ENCODE measurements around the gene TRMT10A. TPM values are rescaled to one million over a fixed set of nuclear protein-coding genes. Genes with fewer than 3 reads are reported as not detected.

TRMT10A gene
- total RNA-seq, 1 donor from 2014 or later, result 9.1 TPM

DNA sequence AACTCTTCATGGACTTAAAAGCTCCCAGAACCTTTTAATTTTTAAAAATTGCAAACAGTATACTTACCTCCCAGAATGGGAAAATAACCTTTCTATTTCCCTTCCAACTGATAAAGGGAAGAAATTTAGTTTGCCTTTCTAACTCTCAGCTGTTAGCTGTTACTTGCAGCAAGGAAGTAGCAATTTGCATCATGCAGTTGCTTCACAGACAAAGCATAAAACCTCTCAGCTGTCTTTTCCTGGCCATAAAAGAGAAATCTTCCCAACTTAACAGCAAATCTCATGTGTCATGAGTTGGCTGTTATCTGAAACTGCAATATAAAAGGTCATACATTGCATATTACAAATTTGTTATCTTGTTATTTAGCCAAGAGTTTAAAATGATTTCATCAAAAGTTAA lies 34.6 kb downstream of the TRMT10A start:
- no peaks in the 10 kb centered on the region for H3K4me1 Mint-ChIP-seq (ENCODE audit: low read depth, unreplicated experiment)
- TF ChIP-seq CTCF (IDR thresholded peaks at IDR 0.05; ENCODE audit: partially characterized antibody, unreplicated experiment), result no peak
- no peak overlapping the region for H3K4me3 Mint-ChIP-seq (ENCODE audit: unreplicated experiment)
- no peaks in the 10 kb centered on the region for H3K9me3 Mint-ChIP-seq (ENCODE audit: unreplicated experiment)
- peaks cover 14% of the 10 kb centered on the region for H3K36me3 Mint-ChIP-seq (ENCODE audit: unreplicated experiment)
- H3K27me3 Mint-ChIP-seq (ENCODE audit: unreplicated experiment), result no peaks in the 10 kb centered on the region
- no peak for DNase-seq
- no peak overlapping the region for H3K27ac Mint-ChIP-seq (ENCODE audit: unreplicated experiment)

DNA sequence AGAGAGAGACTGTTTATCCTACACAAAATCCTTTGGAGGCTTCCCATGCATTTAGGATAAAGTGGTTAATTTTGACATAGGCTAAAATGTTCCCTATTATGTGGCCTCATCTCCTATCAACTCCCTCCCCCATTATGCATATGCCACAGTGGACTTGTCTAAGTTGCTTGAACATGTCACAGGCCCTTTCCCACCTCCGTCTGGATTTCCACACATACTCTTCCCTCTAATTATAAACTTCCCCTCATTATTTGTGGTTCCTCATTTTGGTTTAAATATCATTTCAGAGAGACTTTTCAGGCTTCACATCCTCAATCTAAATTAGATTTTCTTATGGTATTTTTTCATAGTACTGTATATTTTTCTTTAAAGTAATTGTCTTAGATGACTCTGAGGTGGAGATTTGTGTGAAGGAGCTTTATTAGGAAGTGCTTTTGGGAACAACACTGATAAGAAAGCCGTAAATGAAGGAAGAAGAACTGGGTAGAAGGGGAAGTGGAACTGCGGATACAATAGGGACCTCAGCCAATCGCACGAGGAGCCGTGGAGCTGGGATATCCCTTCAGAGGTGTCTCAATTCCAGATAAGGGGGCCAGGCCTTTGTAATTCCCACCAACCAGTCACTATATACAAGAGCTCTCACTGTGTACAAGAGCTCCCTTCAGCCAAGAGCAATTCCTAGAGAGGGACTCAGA lies 45.1 kb downstream of the TRMT10A start:
- Mint-ChIP-seq H3K4me3 (ENCODE audit: unreplicated experiment) (no peak overlapping the region), H3K9me3 (ENCODE audit: unreplicated experiment) (no peaks in the 10 kb centered on the region), H3K36me3 (ENCODE audit: unreplicated experiment) (no peaks in the 10 kb centered on the region), H3K27ac (ENCODE audit: unreplicated experiment) (no peak overlapping the region), H3K27me3 (ENCODE audit: unreplicated experiment) (no peaks in the 10 kb centered on the region), H3K4me1 (ENCODE audit: low read depth, unreplicated experiment) (no peaks in the 10 kb centered on the region)
- no peak for DNase-seq
- TF ChIP-seq CTCF (IDR thresholded peaks at IDR 0.05; ENCODE audit: partially characterized antibody, unreplicated experiment), result no peak

DNA sequence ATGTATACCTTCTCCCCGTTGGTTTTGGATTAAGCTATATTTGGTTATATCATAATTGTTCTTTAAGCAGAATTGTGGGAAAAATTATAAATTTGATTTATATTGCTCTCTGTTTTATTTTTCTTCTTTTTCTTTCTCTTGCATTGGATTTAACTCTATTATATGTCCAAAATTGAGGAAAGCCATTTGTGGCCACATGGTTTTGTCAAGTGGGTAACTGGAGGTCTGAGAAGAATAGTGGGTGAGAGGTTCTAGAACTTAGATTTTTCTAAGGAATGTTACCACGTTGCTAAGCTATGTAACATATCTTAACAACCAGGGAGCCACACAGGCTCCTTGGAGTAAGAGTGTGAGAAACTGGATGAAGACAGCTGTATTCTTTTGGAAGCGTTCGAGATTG lies 53.1 kb downstream of the TRMT10A start, which contains the start of gene C4orf17:
TSS of gene C4orf17 (plus strand) at position 301 of the 400 bp plus-strand sequence. CDS start 2,061 bp downstream, outside the sequence.
- no peak within 1 kb of the TSS for H3K4me3 Mint-ChIP-seq (ENCODE audit: unreplicated experiment)
- no peak for DNase-seq
- no peaks in the 10 kb centered on the region for H3K9me3 Mint-ChIP-seq (ENCODE audit: unreplicated experiment)
- TF ChIP-seq CTCF (IDR thresholded peaks at IDR 0.05; ENCODE audit: partially characterized antibody, unreplicated experiment), result no peak
- H3K36me3 Mint-ChIP-seq (ENCODE audit: unreplicated experiment), result peaks cover 12% of the 10 kb centered on the region
- H3K27ac Mint-ChIP-seq (ENCODE audit: unreplicated experiment), result no peak within 1 kb of the TSS
- H3K27me3 Mint-ChIP-seq (ENCODE audit: unreplicated experiment), result peaks cover 3% of the 10 kb centered on the region
- H3K4me1 Mint-ChIP-seq (ENCODE audit: low read depth, unreplicated experiment), result no peaks in the 10 kb centered on the region

DNA sequence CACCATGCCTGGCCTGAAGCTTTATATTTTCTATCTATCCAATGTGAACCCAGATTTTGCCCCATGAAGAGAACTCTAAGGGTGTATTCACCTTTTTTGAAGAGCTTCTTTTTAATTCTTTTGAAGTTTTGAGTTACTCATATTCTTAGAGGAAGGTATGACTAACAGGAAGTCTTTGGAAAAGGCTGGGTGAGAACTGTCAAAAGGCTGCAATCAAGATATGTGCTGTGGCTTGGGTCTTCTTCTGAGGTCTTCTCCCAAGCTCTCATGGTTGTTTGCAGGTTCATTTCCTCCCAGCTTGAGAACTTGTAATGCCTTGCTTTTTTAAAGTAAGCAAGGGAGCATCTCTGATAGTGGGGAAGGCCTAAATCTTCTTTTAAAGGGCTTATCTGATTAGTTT lies 56.1 kb downstream of the TRMT10A start:
- Mint-ChIP-seq H3K9me3 (ENCODE audit: unreplicated experiment) (no peaks in the 10 kb centered on the region), H3K4me1 (ENCODE audit: low read depth, unreplicated experiment) (no peaks in the 10 kb centered on the region), H3K36me3 (ENCODE audit: unreplicated experiment) (peaks cover 12% of the 10 kb centered on the region), H3K27ac (ENCODE audit: unreplicated experiment) (no peak overlapping the region), H3K4me3 (ENCODE audit: unreplicated experiment) (no peak overlapping the region), H3K27me3 (ENCODE audit: unreplicated experiment) (peaks cover 3% of the 10 kb centered on the region)
- DNase-seq, result no peak
- TF ChIP-seq CTCF (IDR thresholded peaks at IDR 0.05; ENCODE audit: partially characterized antibody, unreplicated experiment), result no peak

DNA sequence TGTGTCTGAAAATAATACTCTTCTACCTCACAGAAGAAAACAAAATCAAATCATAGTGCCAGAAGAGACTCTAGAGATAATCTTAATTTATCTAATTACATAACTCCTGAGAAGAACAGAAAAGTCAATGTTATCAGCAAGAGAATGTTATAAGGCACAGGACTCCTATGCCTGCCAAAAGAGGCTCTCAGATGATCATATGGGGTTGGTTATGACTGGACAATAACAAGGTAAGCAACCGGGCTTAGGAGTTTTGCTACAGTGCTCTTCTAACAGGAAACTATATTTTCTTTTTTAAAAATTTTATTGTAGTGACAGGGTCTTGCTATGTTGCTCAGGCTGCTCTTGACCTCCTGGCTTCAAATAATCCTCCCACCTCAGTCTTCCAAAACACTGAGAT lies 56.5 kb downstream of the TRMT10A start:
- Mint-ChIP-seq H3K9me3 (ENCODE audit: unreplicated experiment) (no peaks in the 10 kb centered on the region), H3K27ac (ENCODE audit: unreplicated experiment) (no peak overlapping the region), H3K36me3 (ENCODE audit: unreplicated experiment) (peaks cover 12% of the 10 kb centered on the region), H3K4me3 (ENCODE audit: unreplicated experiment) (no peak overlapping the region), H3K27me3 (ENCODE audit: unreplicated experiment) (peaks cover 3% of the 10 kb centered on the region), H3K4me1 (ENCODE audit: low read depth, unreplicated experiment) (no peaks in the 10 kb centered on the region)
- DNase-seq, result no peak
- TF ChIP-seq CTCF (IDR thresholded peaks at IDR 0.05; ENCODE audit: partially characterized antibody, unreplicated experiment), result no peak

Measured in glutamatergic neuron (in vitro differentiated cells).